ENCODE results near the gene SPTLC1. TPM values are rescaled to one million over a fixed set of nuclear protein-coding genes. Genes with fewer than 3 reads are reported as not detected.

The SPTLC1 gene
- total RNA-seq, 1 experiment from 2014 or later: 58.8 TPM

DNA sequence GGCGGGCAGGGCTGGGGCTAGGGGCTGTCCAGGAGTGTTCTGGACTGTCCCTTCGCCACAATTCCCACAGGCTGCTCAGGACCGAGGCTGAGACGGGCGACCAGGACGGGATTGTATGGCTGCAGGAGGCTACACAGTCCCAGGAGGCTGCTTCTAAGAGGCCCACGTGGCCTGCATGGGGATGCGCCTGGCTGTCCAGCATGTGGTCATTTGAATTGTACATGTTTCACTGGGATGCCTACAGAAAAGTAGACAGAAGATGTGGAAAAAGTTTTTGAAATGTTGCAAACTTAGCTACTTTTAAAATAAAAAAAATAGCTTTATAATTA is 32.6 kb upstream of the SPTLC1 start:
- in situ Hi-C loops (cut with HindIII; ENCODE audit: low pct_unique_long_range_greater_than_20kb, low sequenced_read_pairs): no loop called here
- Histone ChIP-seq H3K4me3 (ENCODE audit: low read depth in 2 of 2, low read length in 2 of 2) (no peak overlapping the region), H3K27ac (ENCODE audit: low read length) (peak overlapping the region; percentile 26), H3K27me3 (ENCODE audit: control insufficient read depth, insufficient read depth, low read length) (no peaks in the 10 kb centered on the region), H3K36me3 (ENCODE audit: control insufficient read depth, insufficient read depth, low read length) (no peaks in the 10 kb centered on the region), H3K4me1 (ENCODE audit: control insufficient read depth, insufficient read depth, low read length) (peaks cover 6% of the 10 kb centered on the region), H3K9me3 (ENCODE audit: control insufficient read depth, insufficient read depth, low read depth, low read length) (no peaks in the 10 kb centered on the region)
- CTCF ChIA-PET: no interaction called here
- DNase-seq (ENCODE audit: low read depth, low spot score) (no peak), ATAC-seq (peak; percentile 55; the same call in 1 of the 2 replicates)
- no peak for TF ChIP-seq TCF7L2 (IDR thresholded peaks at IDR 0.05; ENCODE audit: low read depth, low read length)
- TF ChIP-seq, protein P1, sequence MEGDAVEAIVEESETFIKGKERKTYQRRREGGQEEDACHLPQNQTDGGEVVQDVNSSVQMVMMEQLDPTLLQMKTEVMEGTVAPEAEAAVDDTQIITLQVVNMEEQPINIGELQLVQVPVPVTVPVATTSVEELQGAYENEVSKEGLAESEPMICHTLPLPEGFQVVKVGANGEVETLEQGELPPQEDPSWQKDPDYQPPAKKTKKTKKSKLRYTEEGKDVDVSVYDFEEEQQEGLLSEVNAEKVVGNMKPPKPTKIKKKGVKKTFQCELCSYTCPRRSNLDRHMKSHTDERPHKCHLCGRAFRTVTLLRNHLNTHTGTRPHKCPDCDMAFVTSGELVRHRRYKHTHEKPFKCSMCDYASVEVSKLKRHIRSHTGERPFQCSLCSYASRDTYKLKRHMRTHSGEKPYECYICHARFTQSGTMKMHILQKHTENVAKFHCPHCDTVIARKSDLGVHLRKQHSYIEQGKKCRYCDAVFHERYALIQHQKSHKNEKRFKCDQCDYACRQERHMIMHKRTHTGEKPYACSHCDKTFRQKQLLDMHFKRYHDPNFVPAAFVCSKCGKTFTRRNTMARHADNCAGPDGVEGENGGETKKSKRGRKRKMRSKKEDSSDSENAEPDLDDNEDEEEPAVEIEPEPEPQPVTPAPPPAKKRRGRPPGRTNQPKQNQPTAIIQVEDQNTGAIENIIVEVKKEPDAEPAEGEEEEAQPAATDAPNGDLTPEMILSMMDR (IDR thresholded peaks at IDR 0.05): no peak
- TF ChIP-seq POLR2AphosphoS5 (IDR thresholded peaks at IDR 0.05; ENCODE audit: low read depth, low read length): no peak
- TF ChIP-seq REST (IDR thresholded peaks at IDR 0.05; ENCODE audit: insufficient read depth in 1 of 2, low read depth in 2 of 2, low read length in 1 of 2): no peak
- TF ChIP-seq SIN3A (IDR thresholded peaks at IDR 0.05; ENCODE audit: borderline replicate concordance, insufficient read depth, low read depth, low read length): no peak
- intact Hi-C loops (cut with micrococcal nuclease; ENCODE audit: unreplicated experiment): no loop called here
- POLR2A ChIA-PET: no interaction called here
- BruUV-seq (replicated peaks): no TSS peak

DNA sequence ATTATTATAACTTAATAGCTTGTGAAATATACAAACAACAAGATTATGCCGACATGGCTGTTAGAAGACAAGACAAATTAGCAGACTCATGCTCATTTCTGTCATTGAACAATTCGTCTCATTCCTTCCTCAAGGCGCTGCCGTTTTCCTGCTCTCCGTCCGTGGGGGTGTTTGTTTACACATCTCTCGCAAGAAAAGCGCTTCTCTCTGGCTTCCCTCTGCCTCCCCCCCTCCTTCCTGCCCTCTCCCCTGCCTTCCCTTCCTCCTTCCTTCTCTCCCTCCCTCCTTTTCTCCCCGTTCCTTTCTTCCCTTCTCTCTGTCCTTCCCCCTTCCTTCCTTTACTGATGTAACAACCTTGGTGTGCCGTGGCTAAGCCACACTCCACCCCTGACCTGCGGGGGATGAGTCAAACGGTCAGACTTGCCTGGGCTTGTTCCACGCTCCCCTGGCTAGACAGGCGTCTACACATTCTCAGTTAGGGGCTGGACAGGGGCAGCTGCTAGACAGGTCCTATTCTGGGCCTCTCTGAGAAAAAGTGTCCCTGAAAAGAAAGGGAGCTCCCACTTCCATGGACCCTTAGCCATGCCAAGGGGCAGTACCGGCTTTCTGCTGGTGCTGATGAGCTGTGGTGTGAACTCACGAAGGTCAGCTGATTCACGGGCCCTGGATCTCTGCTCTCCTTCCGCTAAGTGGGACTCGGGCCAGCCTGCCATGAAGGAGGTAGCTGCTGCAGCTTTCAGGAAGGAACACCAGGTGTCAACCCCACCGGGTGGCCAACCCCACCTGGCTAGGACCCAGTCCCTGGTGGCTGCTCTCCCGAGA is 32.0 kb upstream of the SPTLC1 start:
- ChIA-PET POLR2A (no interaction called here), CTCF (no interaction called here)
- in situ Hi-C loops (cut with HindIII; ENCODE audit: low pct_unique_long_range_greater_than_20kb, low sequenced_read_pairs): no loop called here
- peak overlapping the region; percentile 26 for H3K27ac ChIP-seq (ENCODE audit: low read length)
- H3K9me3 ChIP-seq (ENCODE audit: control insufficient read depth, insufficient read depth, low read depth, low read length): no peaks in the 10 kb centered on the region
- peak overlapping the region in 1 of 2 experiments; percentile 30; a peak in 2 of 4 replicates for H3K4me3 ChIP-seq (ENCODE audit: low read depth in 2 of 2, low read length in 2 of 2)
- BruUV-seq (replicated peaks): no TSS peak
- H3K27me3 ChIP-seq (ENCODE audit: control insufficient read depth, insufficient read depth, low read length): no peaks in the 10 kb centered on the region
- intact Hi-C loops (cut with micrococcal nuclease; ENCODE audit: unreplicated experiment): no loop called here
- TF ChIP-seq, protein P1 (IDR thresholded peaks at IDR 0.05): no peak
- TF ChIP-seq SIN3A (IDR thresholded peaks at IDR 0.05; ENCODE audit: borderline replicate concordance, insufficient read depth, low read depth, low read length) (no peak), TCF7L2 (IDR thresholded peaks at IDR 0.05; ENCODE audit: low read depth, low read length) (no peak)
- ATAC-seq: peak; percentile 86
- H3K4me1 ChIP-seq (ENCODE audit: control insufficient read depth, insufficient read depth, low read length): peaks cover 6% of the 10 kb centered on the region
- DNase-seq (ENCODE audit: low read depth, low spot score): no peak
- no peaks in the 10 kb centered on the region for H3K36me3 ChIP-seq (ENCODE audit: control insufficient read depth, insufficient read depth, low read length)

Data from Panc1 (cell line).